ENCODE data around the gene CFAP92.
"Not testable (repeated sequence)": the region's sequence is repeated elsewhere in the genome, so short reads cannot be mapped to it uniquely, and the experiment has no call there.

The CFAP92 gene

DNA sequence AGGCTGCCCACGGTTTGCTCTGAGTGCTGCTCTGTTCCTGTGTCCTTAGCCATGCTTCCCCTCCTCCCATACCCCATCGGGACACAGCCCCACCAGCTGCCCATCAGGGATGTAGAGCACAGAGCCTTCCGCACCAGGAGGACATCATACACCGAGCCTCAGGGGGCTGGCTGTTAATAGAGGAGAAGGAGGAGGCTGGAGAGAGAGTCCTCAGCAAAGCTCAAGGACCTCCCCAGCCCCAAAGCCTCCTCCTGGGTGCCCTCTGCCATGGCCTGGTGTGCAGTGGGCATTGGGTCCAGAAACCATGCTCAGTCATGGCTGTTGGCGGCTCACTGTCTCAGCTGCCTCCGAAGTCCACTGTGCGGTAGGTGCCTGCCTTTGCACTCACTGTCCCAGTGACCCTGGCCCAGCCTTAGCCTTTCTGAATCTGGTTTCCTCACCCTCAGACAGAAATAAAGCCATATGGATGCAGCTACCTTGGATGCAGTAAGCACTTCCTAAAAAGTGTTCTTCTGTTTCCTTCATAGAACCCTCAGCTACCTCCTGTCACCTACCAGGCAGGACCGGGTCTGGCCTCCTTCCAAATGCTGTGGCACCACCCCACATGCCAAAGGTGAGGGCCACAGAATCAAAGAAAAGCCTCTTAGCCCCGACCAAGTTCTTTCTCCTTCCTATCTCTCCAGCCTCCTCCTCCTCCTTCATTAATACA is 60.5 kb downstream of the CFAP92 start:
- no peak for DNase-seq (ENCODE audit: low read depth)

DNA sequence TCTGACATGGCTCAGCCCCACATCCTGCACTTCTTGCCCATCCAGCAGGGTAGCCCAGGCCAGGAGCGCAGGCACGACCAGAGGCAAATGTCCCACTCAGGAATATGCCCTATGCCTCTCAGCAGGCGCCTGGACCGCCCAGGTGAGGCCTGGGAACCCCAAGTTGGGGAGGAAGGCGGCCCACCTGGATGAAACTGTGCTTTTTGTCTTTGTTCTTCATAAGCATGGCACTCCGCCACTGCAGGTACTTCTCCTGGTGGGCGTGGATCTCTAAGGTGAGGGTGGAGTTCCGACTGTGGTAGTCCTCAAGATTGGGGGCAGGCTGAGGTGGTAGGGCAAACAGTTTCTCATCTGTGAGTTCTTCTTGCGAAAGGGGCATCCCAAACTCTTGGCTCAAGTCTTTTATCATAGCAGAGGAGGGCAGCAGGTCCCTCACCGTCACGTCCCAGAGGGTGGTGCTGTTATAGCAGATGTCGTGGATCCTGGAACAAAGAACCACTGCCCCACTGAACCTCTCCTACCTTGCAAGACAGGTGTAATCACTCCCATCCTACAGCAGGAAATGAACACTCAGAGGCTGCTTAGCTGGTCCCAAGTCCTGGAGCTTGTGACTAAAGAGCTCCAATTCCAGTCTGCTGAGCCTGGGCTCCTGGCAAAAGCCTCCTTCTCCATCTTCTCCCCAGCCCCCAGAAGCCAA is 61.2 kb downstream of the CFAP92 start:
- no peak for DNase-seq (ENCODE audit: low read depth)

DNA sequence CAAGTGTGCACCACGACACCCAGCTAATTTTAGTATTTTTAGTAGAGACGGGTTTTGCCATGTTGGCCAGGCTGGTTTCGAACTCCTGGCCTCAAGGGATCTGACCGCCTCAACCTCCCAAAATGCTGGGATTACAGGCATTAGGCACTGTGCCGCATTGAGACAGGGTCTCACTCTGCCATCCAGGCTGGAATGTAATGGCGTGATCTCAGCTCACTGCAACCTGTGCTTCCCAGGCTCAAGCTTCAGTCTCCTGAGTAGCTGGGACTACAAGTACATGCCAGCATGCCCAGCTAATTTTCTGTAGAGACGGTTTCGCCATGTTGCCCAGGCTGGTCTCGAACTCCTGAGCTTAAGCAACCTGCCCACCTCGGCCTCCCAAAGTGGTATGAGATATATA is 62.8 kb downstream of the CFAP92 start:
- no peak for DNase-seq (ENCODE audit: low read depth)

DNA sequence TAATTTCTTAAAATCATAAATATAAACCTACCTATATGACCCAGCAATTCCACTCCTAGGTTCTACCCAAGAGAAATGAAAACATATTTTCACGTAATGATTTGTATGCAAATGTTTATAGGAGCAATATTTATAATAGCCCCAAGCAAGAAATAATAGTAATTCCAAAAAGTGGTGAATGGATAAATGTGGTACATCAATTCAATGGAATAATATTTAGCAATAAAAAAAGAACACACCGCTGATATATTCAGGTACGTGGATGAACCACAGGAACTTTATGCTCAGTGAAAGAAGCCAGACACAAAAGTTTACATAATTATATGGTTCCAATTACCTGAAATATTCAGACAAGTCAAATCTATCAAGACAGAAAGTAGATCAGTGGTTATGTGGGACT is 64.5 kb downstream of the CFAP92 start:
- no peak for DNase-seq (ENCODE audit: low read depth)

DNA sequence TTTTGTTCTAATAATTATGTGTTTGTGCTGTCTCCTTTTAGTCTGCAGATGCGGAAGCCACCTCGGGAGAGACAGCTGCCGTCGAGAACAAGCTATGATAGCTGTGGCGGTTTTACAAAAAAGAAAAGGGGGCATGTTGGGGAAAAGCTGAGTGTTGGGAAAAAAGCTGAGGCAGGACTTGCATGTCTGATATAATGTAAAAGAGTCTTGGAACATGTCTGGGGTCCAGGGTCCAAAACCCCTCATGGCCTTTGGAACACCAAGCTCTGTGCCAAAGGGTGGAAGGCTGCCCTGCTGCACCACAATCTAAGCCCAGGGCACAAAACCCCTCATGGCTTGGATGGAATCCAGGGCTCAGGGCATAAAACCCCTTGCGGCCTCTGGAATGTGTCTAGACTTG is 69.9 kb downstream of the CFAP92 start:
- not testable (repeated sequence) for DNase-seq (ENCODE audit: low read depth)

DNA sequence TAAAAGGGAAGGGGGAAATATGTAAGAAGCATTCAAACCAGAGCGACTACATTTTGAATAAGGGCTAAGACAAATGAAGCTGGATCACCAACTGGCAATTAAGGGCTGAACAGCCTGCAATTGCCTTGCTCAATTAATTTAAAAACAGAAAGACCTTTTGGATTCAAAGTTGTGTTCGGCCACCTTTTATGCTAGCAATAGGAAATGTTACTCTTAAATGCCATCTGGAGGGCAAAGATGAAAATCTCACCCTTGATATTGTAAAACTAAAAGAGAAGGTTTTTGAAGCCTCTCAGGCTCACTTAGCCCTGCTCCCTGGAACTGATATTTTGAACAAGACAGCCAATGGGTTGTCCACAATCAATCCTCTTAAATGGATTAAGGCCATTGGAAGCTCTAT is 70.3 kb downstream of the CFAP92 start:
- DNase-seq (ENCODE audit: low read depth) = no peak

DNA sequence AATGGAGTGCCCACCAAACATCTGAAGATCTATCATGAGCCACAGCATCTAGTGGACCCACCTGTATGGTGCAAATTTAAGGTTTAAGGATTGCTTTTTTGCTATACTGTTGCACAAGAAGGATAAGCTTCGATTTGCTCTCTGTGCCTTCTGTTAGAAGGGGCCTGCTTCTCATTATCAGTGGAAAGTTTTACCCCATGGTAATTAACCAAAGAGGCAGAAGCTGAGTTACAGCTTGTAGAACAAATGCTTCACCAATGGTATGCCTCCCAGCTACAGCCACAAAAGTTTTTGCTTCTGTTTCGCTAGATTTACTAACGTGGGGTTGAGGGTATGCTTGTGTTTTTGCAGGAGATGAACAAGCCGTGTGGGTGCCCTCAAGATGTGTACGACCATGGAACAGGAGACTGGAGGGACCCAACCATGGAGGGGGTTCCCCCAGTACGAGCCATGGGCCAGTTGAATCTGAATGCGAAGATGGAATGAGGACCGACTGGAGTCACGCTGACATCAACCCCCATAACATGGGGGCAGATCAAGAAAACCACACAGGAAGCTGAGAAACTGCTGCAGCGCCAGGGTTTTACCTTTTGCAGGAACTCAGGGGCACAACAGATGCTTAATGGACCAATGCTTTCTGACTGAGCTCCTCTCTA is 70.9 kb downstream of the CFAP92 start:
- DNase-seq (ENCODE audit: low read depth) = no peak

DNA sequence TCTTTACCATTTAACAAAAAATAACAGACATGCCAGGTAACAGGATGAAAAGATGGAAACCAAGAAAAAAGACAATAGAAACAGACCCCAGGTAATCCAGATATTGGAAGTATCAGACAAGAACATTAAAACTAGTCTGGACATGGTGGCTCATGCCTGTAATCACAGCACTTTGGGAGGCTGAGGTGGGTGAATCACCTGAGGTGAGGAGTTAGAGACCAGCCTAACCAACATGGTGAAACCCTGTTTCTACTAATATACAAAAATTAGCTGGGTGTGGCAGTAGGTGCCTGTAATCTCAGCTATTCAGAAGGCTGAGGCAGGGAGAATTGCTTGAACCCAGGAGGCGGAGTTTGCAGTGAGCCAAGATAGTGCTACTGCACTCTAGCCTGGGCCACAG is 73.9 kb downstream of the CFAP92 start:
- no peak for DNase-seq (ENCODE audit: low read depth)

DNA sequence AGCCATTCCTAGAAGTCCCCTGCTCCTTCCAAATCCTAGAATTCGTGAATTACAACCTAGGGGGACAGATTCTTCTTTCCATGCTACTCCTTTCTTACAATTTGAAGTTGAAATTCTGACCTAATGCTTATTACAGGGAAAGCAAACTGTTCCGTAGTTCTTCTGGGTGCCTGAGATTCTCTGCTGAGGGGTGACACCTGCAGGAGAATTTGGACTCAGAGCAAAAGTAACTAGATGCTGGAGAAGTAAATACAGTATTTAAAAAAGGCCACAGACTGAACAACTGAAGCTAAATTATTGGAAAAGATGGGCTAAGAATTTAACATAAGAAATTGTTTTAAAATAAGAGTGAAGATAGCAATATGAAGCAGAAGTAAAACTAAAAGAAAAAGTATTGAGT is 76.6 kb downstream of the CFAP92 start:
- no peak for DNase-seq (ENCODE audit: low read depth)

DNA sequence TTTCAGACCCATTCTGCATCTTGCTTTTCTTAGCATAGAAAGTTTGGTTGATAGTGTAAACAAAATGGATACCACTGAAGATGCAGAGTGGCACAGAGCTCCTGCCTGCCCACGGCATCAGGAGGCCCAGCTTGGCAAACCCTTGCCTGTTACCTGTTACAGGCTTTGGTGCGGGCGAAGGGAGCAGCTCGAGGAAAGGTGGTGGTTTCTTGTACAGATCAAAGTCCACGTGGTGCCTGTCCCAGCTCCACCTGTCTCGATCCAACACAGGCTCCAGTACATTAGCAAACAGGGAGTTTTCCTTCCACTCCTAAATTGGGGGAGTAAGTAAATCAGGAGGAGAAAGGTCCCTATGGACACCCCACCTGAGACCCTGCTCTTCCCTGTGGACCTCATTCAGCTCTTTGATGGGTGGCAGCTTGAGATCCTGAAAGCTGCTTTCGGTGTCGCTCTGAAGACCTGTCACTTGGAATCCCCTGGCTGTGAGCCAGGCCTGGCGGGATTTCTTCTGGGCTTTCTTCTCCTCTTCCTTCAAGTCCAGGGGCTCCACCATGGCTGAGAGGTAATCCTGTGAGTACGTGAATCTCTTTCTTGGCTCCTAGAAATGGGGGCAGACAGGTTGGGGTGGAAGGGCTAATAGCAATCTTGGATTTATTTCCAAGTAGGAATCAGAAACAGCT is 78.8 kb downstream of the CFAP92 start:
- no peak for DNase-seq (ENCODE audit: low read depth)

DNA sequence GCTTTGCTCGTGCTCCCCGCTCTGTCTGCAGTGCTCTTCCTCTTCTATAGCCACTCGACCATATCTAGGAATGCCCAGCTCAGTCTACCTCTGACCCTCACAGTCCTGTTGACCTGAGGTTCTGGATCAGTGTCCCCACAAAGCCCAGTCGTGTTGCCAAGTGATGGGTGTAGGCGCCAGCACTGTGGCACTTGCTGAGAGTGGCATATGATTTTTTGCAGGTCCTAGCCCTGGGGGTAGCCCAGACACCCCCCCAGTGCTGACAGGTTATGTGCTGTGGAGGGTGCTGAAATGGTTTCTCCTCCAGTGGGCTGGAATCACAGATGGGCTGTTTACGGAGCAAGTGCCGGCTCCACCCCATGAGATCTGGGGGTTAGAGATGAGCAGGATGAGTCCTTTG is 82.0 kb downstream of the CFAP92 start:
- no peak for DNase-seq (ENCODE audit: low read depth)

DNA sequence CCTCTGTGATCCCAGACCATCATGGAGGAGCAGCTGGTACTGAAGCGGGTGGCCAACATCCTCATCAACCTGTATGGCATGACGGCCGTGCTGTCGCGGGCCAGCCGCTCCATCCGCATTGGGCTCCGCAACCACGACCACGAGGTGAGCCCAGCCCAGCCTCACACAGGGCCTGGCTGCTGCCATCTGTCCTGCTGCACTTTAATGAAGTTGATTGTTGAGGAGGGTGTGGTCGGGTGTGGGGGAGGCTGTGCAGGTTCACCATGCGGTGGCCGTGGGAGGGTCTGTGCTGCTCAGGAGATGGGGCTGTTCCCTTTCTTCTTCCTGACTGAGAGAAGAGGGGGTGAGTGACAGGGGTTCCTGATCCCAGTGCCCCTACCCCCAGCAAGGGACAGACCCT is 83.9 kb downstream of the CFAP92 start:
- DNase-seq (ENCODE audit: low read depth) = no peak

DNA sequence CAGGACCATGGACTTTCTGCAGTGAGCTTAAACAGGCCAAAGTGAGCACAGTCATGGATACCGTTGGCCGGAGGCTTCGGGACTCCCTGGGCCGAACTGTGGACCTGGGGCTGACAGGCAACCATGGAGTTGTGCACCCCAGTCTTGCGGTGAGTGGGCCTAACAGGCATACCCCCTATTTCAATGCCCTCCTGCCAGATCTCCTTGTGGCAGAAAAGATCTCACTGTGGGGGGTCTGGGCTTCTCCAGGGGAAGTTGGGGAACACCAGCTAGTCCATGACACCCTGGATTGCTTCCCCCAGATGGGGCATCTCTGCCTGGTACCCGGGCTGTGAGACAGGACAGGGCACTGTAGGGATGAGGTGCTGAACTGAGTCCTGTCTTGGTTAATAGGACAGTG is 84.9 kb downstream of the CFAP92 start:
- DNase-seq (ENCODE audit: low read depth) = no peak

DNA sequence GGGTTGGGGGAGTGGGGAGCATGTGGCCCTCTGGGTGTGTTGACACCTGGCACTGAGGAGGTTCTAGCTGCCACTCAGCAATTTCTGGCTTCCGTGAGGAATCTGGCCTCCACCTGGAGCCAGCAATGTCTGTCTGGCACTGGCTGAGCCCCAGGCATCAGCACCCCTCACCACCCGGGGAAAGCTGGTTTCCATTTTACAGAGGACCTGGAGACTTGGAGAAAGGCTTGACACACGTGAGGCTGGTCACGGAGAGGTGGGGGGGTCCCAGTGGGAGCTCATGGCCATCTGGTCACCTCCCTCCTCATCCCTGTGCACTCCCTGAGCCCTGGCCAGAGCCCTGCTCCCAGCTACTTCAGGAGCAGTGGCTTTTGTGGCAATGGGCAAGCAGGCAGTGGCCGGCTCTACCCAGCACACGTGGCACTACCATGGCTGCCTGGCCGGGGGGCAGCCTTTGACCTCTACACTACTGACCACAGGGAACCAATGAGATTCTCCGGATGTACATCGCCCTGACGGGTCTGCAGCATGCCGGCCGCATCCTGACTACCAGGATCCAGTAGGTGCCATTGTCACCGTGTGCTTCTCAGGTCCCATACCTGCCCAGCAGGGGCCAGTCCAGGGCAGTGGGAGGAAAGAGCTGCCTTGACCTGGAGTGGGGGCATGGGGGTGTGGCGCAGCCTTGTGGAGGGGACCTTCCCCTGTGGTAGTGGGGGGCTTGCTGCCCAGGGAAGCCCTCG is 86.0 kb downstream of the CFAP92 start:
- no peak for DNase-seq (ENCODE audit: low read depth)

DNA sequence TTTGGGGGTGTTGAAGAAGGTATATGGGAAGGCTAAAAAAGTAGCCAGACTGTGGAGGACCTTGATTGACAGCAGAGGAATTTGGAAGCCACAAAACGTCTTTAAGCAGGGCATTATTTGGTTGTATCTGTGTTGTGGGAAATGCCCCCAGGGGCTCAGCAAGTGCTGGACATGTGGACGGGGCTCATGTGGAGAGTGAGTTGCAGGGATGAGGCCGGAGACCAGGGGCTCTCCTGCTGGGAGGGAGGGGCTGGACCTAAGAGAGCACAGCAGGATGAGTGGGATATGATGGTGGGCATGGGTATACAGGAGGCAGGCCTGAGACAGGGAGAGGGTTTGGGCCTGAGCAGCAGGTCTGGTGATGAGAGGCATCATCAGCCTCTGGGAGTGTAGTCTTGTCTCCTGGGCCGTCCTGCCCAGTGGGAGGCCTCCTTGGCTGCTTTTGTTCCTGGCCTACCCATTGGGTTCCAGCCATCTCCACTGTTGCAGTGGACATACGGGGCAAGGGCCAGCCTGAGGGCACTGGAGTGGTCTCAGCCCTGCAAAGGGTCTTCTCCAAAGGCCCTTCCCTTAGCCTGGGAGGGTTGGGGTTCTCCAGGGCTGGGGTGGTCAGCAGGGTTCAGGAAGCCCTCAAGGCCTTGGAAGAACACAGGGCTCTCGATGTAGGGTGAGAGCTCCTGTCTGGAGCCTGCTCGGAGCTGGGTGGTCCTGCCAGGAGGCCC is 86.9 kb downstream of the CFAP92 start:
- no peak for DNase-seq (ENCODE audit: low read depth)

DNA sequence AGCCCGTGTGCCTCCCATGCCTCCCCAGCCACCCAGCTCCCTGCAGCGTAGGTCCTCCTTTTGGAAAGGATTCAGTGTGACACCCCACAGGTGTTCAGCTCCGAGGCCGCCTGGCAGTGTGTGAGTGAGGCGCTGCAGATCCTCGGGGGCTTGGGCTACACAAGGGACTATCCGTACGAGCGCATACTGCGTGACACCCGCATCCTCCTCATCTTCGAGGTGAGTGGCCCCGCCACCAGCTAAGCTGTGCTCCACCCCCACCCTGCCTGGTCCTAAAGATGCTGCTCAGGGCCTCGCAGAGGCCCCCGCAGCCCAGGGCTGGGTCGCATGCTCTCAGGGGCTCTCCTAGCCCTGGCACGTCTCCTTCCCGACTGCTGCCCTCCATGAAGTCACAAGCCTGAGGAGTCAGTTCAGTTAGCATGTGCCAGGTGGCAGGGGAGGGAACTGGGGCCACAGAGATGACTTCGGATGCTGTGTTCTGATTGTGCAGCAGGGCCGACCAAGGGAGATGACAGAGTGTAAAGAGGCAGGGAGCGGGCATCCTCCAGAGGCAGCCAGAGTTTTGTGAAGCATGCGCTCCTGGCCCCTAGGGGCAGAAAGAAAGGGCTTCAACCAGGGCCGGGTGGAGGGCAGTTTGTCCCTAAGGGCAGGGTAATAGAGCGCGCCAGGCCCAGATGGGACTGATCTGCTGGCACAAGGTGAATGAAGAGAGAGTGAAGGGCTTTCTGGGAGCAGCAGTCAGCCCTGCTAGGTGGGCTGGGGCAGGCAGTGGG is 87.7 kb downstream of the CFAP92 start:
- DNase-seq (ENCODE audit: low read depth) = no peak

DNA sequence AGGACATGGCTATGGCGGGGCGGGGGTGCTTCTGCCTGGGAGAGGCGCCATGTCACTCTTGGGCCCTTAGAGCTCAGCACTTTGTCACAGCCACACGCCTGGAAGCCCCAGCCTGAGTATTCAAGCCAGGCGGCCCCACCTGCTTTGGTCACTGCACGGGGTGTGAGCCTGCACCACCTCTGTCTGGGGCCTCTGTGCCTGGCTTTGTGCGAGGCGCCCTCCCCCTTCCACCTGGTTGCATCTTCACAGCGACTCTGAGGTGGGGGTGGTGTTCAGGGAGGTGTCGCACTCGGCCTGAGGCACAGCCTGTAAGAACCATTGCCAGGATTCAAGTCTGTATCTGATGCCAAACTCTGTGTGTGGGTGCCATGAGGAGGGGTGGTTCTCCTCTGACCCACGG is 90.4 kb downstream of the CFAP92 start:
- DNase-seq (ENCODE audit: low read depth) = no peak

DNA sequence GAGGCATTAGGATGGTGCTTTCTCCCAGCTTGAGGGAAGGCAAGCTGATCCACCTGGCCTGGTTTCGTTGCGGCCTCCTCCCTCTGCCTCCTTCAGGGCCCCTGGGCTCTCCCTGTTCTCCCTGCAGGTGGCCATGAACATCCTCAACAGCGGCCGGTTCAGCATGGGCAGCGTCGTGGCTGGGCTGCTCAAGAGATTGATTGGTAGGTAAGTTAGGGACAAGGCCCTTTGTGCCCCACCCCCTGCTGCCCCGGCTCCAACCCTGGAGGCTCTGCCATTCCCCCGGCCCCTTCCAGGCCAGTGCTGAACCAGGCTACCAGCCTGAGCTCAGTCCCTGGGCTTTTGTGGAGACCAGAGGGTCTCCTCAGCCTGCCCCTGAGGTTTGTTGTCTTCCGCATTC is 91.5 kb downstream of the CFAP92 start:
- no peak for DNase-seq (ENCODE audit: low read depth)

DNA sequence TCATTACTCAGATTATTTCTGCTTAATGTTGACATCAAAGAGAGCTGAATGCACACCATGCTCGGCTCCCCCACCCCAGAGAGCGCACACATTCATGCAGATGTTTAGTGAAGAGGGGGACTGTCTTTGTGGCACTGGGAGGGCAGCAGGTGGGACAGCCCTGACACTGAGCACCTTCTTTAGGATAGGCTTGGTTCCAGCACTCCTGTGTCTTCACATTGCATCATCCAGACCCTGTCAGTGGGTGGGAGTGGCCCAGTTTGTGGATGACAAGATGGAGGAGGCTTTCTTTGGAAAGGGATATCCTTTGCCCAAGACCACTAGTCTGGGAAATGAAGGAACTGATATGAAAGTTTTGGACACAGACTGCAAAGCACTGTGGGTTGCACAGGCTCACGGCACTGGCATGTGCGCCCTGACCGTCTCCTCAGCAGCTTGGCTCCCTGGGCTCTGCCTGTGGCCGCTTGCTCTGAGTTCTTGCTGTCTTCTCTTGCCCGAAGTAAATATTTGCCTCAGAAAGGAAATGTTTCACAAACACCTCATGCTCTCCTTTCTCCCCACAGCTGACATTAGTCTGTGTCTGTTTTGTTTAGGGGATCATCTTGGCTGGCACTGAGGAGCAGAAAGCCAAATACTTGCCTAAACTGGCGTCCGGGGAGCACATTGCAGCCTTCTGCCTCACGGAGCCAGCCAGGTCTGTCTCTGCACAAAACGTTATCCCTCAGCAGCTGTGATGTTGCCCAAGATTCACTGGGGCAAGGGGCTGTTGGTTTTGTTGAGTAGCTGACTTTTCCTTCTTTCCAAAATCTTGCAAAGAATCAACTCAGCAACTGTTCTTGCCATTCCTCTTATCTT is 97.8 kb downstream of the CFAP92 start:
- peak; percentile 10 for DNase-seq (ENCODE audit: low read depth)
